HG03469 (cell line): ENCODE measurements around the gene ROR2.

Experiments
- ATAC-seq: cut with Tn5 transposase; IDR thresholded peaks from one replicate; pipeline ENCODE4 v1.9.1; 2021; ENCODE audit warnings: mild to moderate bottlenecking, moderate library complexity, moderate number of reproducible peaks; ENCODE audit not compliant: unreplicated experiment

The ROR2 gene

GRCh38 chr9:91603932-91604331 lies 346.1 kb downstream of the ROR2 start:
- no peak for ATAC-seq

GRCh38 chr9:91599564-91599963 lies 350.5 kb downstream of the ROR2 start:
- no peak for ATAC-seq

- ATAC-seq, result no peak
These were observed 358.4 kb downstream of the ROR2 start for GRCh38 chr9:91591627-91592026.

- ATAC-seq, result no peak
These were observed 360.9 kb downstream of the ROR2 start for GRCh38 chr9:91589101-91589553.

GRCh38 chr9:91586282-91586681 lies 363.7 kb downstream of the ROR2 start:
- no peak for ATAC-seq

- ATAC-seq, result no peak
These were observed 366.1 kb downstream of the ROR2 start for GRCh38 chr9:91583966-91584365.

GRCh38 chr9:91583161-91583875 lies 366.7 kb downstream of the ROR2 start:
- ATAC-seq, result no peak

- no peak for ATAC-seq
These were observed 367.8 kb downstream of the ROR2 start for GRCh38 chr9:91582181-91582580.

GRCh38 chr9:91580136-91580535 lies 369.9 kb downstream of the ROR2 start:
- ATAC-seq, result no peak

- ATAC-seq, result no peak
These were observed 371.1 kb downstream of the ROR2 start for GRCh38 chr9:91578911-91579310.

GRCh38 chr9:91577633-91578061 lies 372.4 kb downstream of the ROR2 start:
- no peak for ATAC-seq

- no peak for ATAC-seq
These were observed 377.2 kb downstream of the ROR2 start for GRCh38 chr9:91572811-91573210.

- no peak for ATAC-seq
These were observed 378.0 kb downstream of the ROR2 start for GRCh38 chr9:91572044-91572443.

GRCh38 chr9:91571036-91571435 lies 379.0 kb downstream of the ROR2 start:
- ATAC-seq, result no peak

- no peak for ATAC-seq
These were observed 382.3 kb downstream of the ROR2 start for GRCh38 chr9:91567642-91568274.

- no peak for ATAC-seq
These were observed 385.9 kb downstream of the ROR2 start for GRCh38 chr9:91564081-91564670.

- ATAC-seq, result no peak
These were observed 387.6 kb downstream of the ROR2 start for GRCh38 chr9:91562416-91562815.

GRCh38 chr9:91560301-91560700 lies 389.7 kb downstream of the ROR2 start:
- ATAC-seq, result no peak

- ATAC-seq, result no peak
These were observed 391.1 kb downstream of the ROR2 start for GRCh38 chr9:91558879-91559278.

GRCh38 chr9:91558395-91558794 lies 391.6 kb downstream of the ROR2 start:
- no peak for ATAC-seq

GRCh38 chr9:91557327-91557726 lies 392.7 kb downstream of the ROR2 start:
- ATAC-seq, result no peak

- ATAC-seq, result no peak
These were observed 394.9 kb downstream of the ROR2 start for GRCh38 chr9:91555132-91555531.
